Type B pancreatic cell (in vitro differentiated cells): Measurements from ENCODE around the gene APOC1. TPM values are rescaled to one million over a fixed set of nuclear protein-coding genes. Genes with fewer than 3 reads are reported as not detected.
A peak's percentile ranks its signal among the peaks of the same experiment; 100 is the strongest.
"Not testable (repeated sequence)": the region's sequence is repeated elsewhere in the genome, so short reads cannot be mapped to it uniquely, and the experiment has no call there.

Experiments
- DNase-seq: peaks from one replicate; pipeline ENCODE4 v3.0.0; 2021; ENCODE audit warnings: mixed read lengths; ENCODE audit not compliant: unreplicated experiment; ENCODE audit errors: extremely low spot score
- H3K27ac Mint-ChIP-seq: 2 replicates; pipeline ENCODE4 v1.8.0; 2021; ENCODE audit warnings: mild to moderate bottlenecking, mixed read lengths
- H3K27me3 Mint-ChIP-seq: 2 replicates; pipeline ENCODE4 v1.8.0; 2021; ENCODE audit warnings: mixed read lengths
- H3K36me3 Mint-ChIP-seq: 2 replicates; pipeline ENCODE4 v1.8.0; 2021; ENCODE audit warnings: mixed read lengths
- H3K4me1 Mint-ChIP-seq: one replicate; pipeline ENCODE4 v1.8.0; 2021; ENCODE audit warnings: mixed read lengths; ENCODE audit not compliant: unreplicated experiment
- H3K4me3 Mint-ChIP-seq: 2 replicates; pipeline ENCODE4 v1.8.0; 2021; ENCODE audit warnings: mild to moderate bottlenecking, mixed read lengths
- H3K9me3 Mint-ChIP-seq: 2 replicates; pipeline ENCODE4 v1.8.0; 2021; ENCODE audit warnings: mixed read lengths
- CTCF ChIP-seq: fragments of 200-600 bp; sonication (generic); conservative IDR thresholded peaks from 2 replicates; pipeline ENCODE4 v1.5.0; 2021; ENCODE audit warnings: antibody characterized with exemption, mild to moderate bottlenecking
- total RNA-seq: library from RNA; stranded (reverse); gene quantifications from 2 replicates; pipeline ENCODE4 v1.2.1, GENCODE V29; 2021; ENCODE audit warnings: low replicate concordance

The APOC1 gene
- total RNA-seq, 1 donor from 2014 or later, result 76.3 TPM

GRCh38 chr19:44884566-44884965 lies 29.8 kb upstream of the APOC1 start:
- peak overlapping the region; percentile 10 for H3K4me3 Mint-ChIP-seq
- no peaks in the 10 kb centered on the region for H3K27me3 Mint-ChIP-seq
- no peaks in the 10 kb centered on the region for H3K9me3 Mint-ChIP-seq
- peaks cover 7% of the 10 kb centered on the region for H3K4me1 Mint-ChIP-seq
- H3K36me3 Mint-ChIP-seq, result peaks cover 17% of the 10 kb centered on the region
- DNase-seq, result no peak
- no peak for TF ChIP-seq CTCF
- H3K27ac Mint-ChIP-seq, result peak overlapping the region; percentile 70

- H3K4me3 Mint-ChIP-seq, result no peak overlapping the region
- no peaks in the 10 kb centered on the region for H3K9me3 Mint-ChIP-seq
- no peak for DNase-seq
- H3K36me3 Mint-ChIP-seq, result peaks cover 22% of the 10 kb centered on the region
- peak overlapping the region; percentile 41 for H3K27ac Mint-ChIP-seq
- no peaks in the 10 kb centered on the region for H3K27me3 Mint-ChIP-seq
- H3K4me1 Mint-ChIP-seq, result peaks cover 12% of the 10 kb centered on the region
- no peak for TF ChIP-seq CTCF
These were observed 28.3 kb upstream of the APOC1 start for GRCh38 chr19:44886141-44886540.

GRCh38 chr19:44887648-44888047 lies 26.8 kb upstream of the APOC1 start:
- Mint-ChIP-seq H3K36me3 (peaks cover 26% of the 10 kb centered on the region), H3K4me1 (peaks cover 24% of the 10 kb centered on the region), H3K4me3 (peak overlapping the region; percentile 50), H3K27me3 (no peaks in the 10 kb centered on the region), H3K27ac (peak overlapping the region; percentile 36), H3K9me3 (no peaks in the 10 kb centered on the region)
- DNase-seq, result no peak
- no peak for TF ChIP-seq CTCF

GRCh38 chr19:44888335-44888734 lies 26.1 kb upstream of the APOC1 start:
- H3K27ac Mint-ChIP-seq, result peak overlapping the region; percentile 26
- peak overlapping the region; percentile 25 for H3K4me3 Mint-ChIP-seq
- peaks cover 26% of the 10 kb centered on the region for H3K36me3 Mint-ChIP-seq

GRCh38 chr19:44889830-44890365 lies 24.5 kb upstream of the APOC1 start:
- H3K27me3 Mint-ChIP-seq, result no peaks in the 10 kb centered on the region
- DNase-seq, result no peak
- H3K36me3 Mint-ChIP-seq, result peaks cover 23% of the 10 kb centered on the region
- H3K27ac Mint-ChIP-seq, result peak overlapping the region; percentile 96
- peak overlapping the region; percentile 91 for H3K4me3 Mint-ChIP-seq
- H3K4me1 Mint-ChIP-seq, result peaks cover 26% of the 10 kb centered on the region
- no peak for TF ChIP-seq CTCF
- H3K9me3 Mint-ChIP-seq, result no peaks in the 10 kb centered on the region

More at GRCh38 chr19:44888335-44888734, 26.1 kb upstream of the APOC1 start:
- not testable (repeated sequence) for H3K27me3 Mint-ChIP-seq, DNase-seq, H3K9me3 Mint-ChIP-seq
- H3K4me1 Mint-ChIP-seq, result peaks cover 29% of the 10 kb centered on the region

- H3K27ac Mint-ChIP-seq, result peak overlapping the region; percentile 96
- peaks cover 25% of the 10 kb centered on the region for H3K36me3 Mint-ChIP-seq
- H3K4me1 Mint-ChIP-seq, result peaks cover 26% of the 10 kb centered on the region
- H3K4me3 Mint-ChIP-seq, result peak overlapping the region; percentile 91
- DNase-seq, result peak; percentile 100
- TF ChIP-seq CTCF, result no peak
- no peaks in the 10 kb centered on the region for H3K27me3 Mint-ChIP-seq
- no peaks in the 10 kb centered on the region for H3K9me3 Mint-ChIP-seq
These were observed 23.9 kb upstream of the APOC1 start for GRCh38 chr19:44890366-44891015.
